Measurements from ENCODE around the gene FSTL1.

Gene FSTL1

DNA sequence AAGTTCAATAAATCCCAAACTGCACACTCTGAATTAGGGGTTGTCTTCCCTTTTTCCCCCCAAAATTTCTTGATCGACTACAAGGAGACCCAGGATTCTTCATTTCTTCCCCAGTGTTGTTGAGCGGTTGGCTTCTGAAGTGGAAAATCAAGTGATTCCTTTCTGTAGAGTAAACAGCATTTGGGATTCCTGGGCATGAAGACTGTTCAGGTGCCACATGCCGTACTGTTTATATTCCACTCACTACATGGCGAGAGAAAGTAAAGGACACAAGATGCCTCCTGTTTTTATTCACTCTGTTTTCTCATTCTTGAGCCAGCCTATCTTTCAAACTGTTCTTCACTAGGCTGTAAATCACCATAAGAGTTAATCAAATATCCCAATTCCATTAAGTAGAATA, 12.6 kb downstream of the FSTL1 start:
- no peak for DNase-seq

DNA sequence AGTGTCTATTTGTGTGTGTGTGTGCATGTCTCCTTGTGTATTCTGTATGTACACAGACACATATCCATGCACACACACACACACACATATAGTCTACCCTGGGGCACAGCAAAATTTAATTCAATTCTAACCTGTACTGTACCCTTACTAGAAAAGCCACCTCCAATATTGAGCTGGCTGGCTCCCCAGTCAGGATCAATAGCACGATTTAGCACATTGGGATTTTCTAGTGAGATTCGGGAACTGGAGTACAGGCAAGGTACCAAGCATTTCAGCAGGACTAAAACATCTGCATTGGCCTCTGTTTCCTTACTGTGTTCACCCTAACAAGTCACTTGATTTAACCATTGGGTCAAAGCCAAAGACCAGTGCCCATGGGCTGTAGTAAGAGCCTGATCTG, 13.2 kb downstream of the FSTL1 start:
- DNase-seq, result no peak

DNA sequence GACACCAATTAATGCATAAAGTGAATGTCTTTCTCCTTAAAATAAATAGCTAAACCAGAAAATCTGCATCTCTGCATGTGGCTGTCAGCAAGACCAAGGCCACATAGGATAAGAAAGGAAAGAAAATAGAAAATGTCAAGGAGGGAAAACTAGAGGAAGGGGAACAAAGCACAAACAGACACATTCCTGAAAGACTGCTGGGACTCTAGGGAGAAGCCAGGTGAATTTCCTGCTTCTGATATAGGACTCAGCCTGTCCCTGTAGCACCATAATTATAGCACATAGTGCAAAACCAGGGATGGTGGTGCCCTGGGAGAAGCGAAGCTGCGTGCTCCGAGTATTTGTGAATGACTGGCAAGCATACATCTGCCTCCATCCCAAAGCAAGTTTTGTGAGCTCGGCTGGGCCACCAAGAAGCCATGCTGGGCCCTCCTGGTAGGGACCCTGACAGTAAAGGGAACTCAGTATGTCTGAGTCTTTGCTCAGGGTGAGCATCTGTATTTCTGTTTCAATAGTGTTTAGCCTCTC, 14.2 kb downstream of the FSTL1 start:
- no peak for DNase-seq

DNA sequence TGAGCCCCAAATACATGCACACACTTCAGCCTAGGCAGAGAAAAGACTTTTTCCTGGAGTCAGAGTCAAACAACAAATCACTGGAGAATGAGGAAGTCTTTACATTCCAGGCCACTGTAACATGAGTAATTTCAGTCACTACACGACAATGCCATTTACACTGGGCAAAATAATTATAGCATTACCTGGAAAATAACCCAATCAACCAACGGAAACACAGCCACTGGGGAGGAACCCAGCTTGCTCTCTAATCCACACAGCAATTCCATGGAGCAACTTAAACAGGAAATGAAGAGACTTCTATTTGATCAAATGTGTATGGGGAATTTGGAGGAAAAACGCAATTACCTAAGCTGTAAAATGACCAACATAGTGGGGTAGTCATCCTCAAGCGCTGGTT, 15.2 kb downstream of the FSTL1 start:
- no peak for DNase-seq

DNA sequence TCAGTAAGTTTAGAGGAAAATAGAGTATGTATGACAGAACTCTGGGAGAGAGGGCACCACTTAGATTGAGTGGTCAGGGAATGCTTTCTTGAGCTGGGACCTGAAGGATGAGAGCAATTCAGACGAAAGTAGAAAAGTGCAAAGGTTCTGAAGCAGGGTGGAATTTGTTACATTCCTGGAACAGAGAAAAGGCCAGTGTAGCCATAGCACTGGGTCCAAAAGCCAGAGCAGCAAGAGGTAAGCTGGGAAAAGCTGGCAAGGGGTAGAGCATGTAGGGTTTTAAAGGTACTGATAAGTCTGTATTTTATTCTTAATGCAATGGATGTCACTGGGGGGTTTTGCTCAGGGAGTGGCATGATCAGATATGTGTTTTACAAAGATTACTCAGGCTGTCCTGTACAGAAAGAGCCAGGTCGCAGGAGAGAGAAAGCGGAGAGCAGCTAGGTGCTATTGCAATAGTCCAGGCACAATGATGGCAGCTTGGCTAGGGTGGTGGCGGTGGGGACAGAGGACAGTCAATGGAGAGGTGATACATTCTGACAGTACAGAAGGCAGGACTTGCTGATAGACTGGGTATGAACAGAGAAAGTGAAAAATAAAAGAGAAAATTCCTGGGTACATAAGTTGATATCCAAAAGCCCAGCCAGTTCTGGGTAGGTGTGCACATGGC, 17.0 kb downstream of the FSTL1 start:
- no peak for DNase-seq

DNA sequence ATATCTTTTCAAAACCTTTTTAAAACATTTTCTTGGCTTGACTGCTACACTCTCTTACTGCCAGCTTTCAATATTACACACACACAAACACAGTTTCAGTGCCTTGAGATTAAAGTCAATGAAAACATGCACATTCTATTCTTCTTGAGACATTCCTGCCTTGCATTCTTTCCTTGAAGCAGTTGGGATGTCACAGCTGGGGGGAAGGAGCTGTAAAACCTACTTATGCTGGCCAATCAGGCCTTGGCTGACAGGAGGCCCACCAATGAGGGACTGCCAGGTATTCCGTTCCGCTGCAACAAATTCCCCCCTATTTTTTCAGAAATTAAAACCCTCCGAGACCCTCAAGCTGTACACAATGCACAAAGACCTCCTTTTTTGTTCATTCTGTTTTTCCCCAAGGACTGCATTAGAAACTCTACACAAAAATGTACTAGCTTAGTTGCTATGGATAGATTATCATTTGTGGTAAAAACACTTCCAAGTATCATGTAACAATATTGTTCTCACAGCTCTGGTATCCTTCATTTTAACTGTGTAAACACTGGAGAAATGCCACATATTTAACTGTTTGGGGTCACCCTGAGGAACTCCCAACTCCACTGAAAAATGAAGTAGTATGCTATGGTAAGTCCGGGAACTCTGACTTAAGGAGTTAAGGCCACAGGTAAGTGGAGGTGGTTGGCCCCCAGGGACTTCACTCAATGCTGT, 18.5 kb downstream of the FSTL1 start:
- no peak for DNase-seq

DNA sequence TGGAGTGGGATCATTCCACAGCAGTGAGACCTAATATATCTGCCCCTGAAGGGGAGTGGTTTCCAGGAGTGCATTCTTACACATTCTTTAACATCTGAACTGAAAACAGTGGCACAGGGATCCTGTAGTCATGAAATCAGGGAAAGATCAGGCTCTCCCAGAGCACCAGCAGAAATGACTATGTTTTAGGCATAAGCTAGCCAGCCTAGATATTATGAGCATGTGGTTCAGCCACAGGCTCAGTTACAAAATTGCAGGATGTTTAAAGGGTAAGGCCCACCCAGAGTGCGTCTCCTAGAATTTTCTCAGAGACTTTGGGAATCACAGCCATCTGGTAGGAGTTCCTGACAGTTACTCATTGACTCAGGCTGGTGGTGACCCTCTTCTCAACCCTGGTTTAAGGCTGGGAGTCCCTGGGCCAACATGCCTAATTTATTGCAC, 20.9 kb downstream of the FSTL1 start:
- no peak for DNase-seq

DNA sequence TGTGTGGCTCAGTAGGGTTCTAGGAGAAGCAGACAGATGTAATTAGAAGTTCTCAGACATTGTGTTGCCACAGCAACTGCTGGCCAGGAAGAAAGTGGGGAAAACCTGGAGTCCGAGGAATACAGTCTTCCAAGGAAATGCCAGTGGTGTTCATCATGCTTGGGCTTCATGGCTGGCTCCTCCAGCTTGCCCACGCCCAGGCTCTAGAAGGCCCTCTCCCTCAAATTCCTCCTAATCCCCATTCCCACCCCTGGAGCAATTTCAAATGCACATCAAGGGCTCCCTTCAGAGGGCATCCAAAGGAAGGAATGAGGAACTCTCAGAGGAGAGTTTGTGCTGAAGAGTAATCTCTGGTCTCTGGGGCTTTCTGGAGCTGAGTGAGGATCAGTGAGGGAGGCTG, 21.9 kb downstream of the FSTL1 start:
- no peak for DNase-seq

DNA sequence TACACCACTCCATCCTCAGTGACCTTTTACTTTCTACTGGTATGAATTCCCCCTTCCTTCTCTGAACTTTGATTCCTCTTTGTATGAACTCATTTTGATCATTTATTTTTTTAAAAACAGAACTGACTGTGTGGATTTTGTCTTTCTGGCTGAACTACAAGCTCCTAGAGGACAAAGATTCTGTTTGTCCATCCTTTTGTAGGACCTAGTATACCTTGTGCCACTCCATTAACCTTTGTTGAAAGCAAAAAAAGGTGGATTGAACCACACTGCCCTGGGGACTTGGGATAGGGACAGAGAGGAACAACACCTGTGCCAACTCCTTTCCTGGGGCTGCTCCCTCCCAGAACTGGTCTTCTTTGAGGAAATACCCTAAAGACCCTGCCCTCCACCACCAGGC, 23.6 kb downstream of the FSTL1 start:
- no peak for DNase-seq

DNA sequence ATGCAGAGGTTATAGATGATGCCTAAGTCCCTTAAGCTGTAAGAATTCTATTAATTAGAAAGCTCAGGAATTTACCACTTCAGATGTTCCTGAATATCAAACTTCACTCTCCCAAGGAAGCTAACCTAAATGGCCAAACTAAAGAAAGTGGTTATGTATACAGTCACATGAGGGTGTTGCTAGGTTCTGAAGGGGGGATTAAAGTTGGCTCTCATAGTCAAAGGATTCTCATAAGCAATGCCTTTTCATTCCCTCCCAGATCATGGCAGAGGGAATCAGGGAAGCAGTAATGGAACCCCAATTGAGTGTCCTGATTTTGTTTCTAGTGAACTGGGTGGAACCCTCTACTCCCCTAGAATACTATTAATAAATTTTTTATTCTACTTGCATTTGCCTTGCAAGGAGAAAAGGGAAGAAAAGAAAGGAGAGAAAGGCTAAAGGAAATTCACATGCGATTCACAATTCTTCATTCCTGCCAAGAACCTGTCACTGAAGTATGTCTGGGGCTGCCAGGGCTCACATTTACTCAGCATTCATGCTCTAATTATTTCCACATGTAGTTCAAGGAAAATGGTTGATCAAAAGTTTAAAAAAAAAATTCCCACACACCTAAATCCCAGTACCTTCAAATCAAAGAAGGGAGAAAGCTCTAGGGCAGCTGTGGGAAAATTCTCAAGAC, 25.1 kb downstream of the FSTL1 start:
- no peak for DNase-seq

DNA sequence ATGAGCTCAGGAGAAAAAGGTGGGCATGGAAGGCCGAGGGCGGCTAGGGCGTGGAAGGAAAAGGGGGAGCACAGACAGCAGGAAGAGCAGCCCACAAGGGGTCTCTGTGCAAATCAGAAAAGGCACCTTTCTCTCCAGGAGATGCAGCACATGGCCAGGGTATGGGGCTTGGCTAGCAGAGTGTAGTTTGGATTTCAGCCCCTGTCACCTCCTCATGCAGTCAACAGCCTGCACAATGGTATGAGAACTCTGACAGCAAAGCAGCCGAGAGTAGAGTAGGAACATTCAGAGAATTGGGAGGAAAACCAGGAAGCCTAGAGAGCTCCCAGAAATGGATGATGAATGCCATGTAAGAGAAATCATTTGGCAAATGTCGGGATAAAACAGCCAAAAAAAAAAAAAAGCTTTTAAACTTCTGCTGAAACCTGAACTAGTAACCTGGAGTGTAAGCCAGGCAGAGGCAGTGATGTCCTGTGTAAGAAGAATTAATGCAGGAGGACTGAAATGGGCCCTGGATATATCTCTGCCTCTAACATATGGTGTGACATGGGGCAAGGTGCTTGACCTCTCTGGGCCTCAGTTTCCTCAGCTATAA, 25.7 kb downstream of the FSTL1 start:
- DNase-seq, result no peak

DNA sequence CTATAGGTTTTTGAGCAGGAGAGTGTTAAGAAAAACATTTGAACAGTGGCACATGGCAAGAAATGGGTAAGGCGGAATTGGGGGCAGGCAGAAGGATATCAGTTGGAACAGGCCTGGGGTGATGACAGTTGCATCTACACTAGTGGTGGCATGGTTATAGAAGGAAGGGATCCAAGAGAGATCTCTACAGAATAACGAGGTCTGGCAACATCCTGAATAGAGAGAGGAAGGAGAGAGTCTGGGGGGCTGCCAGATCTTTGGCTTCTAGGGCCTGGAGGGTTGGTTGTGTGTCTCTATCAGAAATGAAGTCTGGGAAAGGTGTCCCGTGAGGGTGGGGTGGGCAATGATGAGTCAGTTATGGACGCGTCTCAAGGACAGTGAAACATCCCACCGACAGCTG, 26.3 kb downstream of the FSTL1 start:
- no peak for DNase-seq

DNA sequence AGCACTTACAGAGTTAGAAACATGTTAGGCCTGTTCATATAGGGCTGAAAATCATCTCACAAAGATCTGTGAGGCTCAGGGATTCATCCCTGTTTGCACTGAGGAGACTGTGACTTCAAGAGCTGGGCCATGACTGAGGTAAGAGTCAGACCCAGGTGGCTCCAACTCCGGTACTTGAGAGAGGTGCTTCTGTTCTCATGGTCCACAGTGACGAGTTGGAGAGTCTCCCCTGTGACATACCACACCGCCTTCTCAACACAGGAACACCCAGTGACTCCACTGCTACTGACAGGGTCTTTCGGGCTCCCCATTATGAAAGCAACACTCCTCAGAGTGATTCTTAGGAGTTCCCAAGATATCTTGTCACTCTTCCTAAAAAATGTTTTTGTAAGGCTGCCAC, 27.4 kb downstream of the FSTL1 start:
- no peak for DNase-seq

DNA sequence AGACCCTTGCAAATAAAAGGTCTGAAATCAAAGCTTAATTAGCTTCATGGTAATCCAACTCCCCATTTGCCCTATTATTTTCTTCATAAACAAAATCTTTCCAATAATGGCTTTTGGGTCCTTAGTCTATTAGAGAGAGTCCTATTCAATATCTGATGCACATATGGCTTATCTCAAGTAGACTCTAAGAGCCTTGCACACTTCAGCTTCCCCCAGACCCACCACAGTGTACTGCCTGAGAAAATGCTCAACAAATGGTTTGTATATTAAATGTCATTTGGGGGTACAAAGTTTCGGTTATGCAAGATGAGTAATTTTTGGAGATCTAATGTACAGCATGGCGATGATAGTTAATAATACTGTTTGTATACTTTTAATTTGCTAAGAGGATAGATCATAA, 28.9 kb downstream of the FSTL1 start:
- no peak for DNase-seq

DNA sequence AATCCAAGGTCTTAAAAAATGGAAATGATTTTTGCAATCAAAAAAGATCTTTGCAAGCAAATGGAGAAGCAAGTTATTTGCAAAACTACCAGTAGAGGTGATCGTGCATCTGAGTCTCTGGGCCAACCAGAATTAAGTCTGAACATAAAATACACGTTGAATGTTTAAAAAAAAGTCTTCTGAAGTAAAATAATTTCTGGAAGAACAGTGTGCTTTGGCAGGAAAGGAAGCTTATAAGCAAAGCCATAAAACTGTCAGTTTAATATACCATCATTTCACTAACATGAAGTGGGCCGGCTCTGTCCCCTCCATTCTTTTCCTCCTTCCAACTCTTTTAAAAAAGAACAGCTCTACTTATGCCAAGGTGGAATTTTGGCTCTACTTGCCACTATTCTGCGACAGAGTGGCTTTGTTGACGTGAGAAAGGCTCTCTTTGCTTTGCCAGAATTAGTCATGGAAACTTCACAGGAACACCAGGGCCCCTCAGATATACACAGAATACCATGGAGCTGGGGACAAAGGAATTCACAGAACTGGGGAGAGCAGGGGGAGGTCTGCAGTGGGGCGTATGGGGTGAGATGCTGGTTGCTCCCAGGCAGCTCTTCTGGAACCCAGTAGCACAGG, 29.8 kb downstream of the FSTL1 start:
- DNase-seq, result no peak

DNA sequence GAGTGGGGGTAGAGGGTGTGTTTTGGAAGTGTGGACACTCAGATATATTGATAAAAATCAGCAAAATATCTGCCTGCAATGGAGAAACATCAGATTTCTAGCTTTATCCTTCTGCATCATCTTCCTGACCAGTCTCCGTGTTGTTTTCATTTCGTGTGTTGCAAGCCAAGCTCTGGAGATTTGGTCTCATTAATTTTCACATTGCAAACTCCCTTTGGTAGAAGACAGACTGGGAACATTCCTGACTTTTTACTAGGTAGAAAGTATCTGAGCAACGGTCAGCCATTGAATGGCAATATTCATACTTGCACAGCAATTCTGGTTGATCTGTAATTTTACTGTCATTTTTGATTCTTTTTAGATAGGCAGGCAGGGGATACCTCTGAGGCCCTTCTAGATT, 30.4 kb downstream of the FSTL1 start:
- no peak for DNase-seq

DNA sequence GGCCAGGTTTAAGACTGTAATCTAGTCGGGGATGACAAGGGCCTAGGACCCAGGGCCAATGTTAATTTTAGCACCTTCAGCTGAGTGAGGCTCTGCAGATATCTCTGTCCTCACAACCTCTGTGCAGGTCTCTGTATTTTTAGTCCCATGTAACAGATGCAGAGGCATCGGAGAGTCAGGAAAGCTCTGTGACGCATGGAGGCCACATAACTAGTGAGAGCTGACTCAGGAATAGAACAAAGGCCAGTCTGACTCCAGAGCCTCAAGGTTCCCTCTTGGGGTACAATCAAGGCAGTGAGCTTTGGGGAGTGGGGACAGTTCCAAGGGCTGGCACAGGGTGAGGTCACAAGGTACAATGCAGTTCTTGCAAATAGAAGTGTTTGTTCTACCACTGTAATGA, 31.0 kb downstream of the FSTL1 start:
- no peak for DNase-seq

DNA sequence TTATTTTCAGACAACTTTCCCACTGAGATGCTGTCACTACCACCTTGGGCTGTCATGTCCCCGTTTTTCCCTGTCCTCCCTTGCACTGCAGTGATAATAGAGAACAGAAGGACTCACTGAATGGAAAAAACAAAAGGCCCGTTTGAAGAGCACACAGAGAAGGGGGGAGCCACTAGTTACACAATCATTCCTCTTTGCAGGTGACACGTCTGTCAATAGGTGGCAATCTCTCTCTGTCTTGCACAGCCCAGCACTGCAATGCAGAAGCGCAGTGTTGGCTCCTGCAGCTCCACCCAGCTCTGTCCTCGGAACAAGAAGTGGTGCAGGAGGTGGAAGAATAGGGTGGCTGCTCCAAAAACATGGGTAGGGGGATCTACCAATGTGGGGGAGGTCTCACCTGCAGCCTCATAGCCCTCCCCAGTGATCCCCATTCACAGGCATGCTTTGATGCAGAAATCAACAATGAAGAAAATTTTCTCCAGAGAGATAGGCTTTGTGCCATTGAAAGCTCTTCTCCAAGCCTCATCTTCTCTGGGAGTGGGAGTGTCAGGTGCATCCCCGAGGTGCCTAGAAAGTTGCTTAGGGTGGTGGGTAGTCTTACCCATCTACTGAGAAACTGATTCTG, 31.8 kb downstream of the FSTL1 start:
- no peak for DNase-seq

DNA sequence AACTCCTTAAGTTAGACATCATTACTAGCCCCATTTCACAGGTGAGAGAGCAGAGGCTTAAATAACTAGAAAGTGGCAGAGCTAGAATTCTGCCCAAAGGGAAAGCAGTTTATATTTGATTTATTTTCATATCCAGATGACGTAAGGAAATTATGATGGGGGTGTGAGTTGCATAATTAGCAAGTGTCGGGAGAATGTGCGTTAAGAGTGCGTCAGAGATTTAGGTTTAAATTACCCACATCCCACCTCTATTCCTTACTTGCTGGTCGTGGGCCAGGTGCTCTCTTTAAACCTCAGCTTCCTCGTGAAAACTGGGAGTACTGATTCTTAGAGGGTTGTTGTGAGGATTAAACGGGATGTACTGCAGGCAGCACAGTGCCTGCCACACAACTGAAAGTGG, 32.3 kb downstream of the FSTL1 start:
- no peak for DNase-seq

DNA sequence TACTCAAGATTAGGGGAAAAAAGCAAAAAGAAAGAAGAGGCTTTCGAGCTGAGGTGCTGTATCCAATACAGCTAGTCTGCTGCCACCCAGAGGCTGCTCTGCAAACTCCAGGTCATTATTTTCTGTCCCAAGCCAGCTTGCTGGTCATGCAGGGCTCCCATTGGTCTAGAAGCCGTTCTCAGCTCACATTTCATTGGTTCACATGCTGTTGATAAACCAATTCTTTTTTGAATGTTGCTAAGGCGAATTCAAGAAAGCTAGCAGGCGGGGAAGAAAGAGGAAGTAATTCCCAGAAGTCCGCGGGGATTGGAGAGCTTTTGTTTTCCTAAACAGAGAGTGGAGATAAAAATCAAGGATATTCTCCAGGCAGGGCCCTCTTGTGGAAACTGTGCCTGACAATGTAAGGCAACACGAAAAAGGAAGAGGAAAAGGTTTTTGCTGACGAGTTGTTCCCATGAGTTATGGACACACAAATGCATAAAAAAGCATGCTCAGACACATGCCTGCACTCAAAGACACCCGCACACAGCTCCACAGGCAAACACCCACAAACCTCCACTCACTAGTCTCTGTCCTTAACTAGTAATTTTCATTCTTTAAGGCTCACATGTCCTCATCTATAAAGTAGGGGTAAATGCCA, 33.4 kb downstream of the FSTL1 start:
- peak; percentile 87 for DNase-seq

DNA sequence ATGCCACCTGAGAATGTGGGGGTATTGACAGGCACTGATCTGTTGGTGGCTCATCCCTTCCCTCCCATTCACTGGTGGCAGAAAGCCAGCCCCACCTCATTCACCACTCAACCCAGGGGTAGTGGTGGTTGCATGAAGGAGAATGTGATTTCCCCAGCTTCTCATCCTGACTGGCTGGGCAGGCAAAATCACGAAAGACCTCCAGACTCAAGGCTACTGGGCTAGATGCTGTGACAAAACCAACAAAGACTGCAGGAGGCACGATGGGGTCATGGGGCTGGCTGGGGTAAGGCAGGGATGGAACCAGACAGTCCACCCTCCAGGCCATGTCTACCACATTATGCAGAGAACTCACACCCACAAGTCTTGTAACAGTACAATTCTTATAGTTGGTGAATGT, 33.9 kb downstream of the FSTL1 start:
- DNase-seq, result no peak

DNA sequence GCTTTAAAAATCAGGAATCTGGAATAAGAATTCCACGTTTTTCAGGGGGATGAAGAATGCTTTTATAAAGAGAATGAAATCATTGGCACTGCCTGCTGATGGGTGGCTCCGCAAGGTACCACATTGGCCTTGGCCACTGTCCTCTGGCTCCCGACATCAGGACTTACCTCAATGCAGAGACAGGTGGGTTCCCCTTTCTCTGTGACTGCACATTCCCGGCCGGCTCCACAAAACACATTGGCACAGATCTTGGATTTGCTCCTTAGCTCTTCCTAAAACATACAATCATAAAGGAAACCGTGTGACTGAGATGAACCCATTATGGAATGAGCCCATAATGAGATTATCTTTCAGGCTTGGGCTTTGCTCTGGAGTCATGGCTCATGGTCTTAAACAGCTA, 35.0 kb downstream of the FSTL1 start:
- no peak for DNase-seq

All from SIG-M5 (cell line).